ENCODE measurements around the gene SLC12A2. TPM values are rescaled to one million over a fixed set of nuclear protein-coding genes. Genes with fewer than 3 reads are reported as not detected.
A peak's percentile ranks its signal among the peaks of the same experiment; 100 is the strongest.

Gene SLC12A2
- total and polyA plus RNA-seq, 2 of the 4 experiments (the other 2 are of a cell fraction): 5.6 to 30.3 TPM

DNA sequence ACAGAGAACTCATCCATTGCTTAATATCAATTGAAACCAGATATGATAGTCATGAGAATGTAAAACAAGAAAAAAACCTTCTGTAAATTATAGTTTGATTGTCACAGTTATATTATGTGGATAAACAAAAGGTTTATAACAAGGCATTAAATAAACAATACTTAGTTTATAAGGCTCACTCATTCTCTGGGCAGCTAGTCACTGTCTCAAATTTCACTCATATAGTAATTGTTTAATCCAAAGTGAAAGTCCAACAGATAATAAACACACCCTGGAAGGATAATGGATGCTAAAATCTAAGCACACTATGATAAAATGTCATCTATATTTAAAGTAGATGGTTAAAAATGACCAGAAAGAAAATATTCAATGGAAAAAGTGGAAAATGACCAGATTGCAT is 30.8 kb upstream of the SLC12A2 start:
- ATAC-seq (ENCODE audit: low read depth): peak; percentile 49
- ChIA-PET POLR2A (ENCODE audit: unreplicated experiment) (no interaction called here), CTCF (interaction anchor here (0.5 kb wide), 1 partner anchor 709 kb away, joined by 3 read pairs; no protein-coding TSS in a partner anchor)
- Histone ChIP-seq H2BK5ac (ENCODE audit: low read depth, low read length, poor library complexity, severe bottlenecking) (no peak overlapping the region), H3K56ac (ENCODE audit: extremely low read depth, insufficient read depth, low read length) (no peak overlapping the region), H3K4ac (ENCODE audit: low read depth, low read length) (no peak overlapping the region; the same call in 1 of the 2 replicates), H3K27me3 (ENCODE audit: control insufficient read depth, insufficient read depth, low read length) (no peaks in the 10 kb centered on the region), H4K5ac (ENCODE audit: low read depth, low read length) (no peak overlapping the region), H2AFZ (replicated peaks; ENCODE audit: low read length, poor library complexity) (no peak overlapping the region), H3K9me1 (ENCODE audit: insufficient read depth, low read length) (no peaks in the 10 kb centered on the region), H3K23ac (ENCODE audit: low read depth, low read length) (no peak overlapping the region), H3K36me3 (ENCODE audit: control insufficient read depth, insufficient read depth, low read length) (peaks cover 1% of the 10 kb centered on the region; the same call in 1 of the 2 replicates), H2BK15ac (ENCODE audit: low read depth, low read length) (no peak overlapping the region), H2BK20ac (ENCODE audit: low read depth, low read length) (no peak overlapping the region), H2AK5ac (ENCODE audit: low read depth, low read length) (no peak overlapping the region), H3K18ac (ENCODE audit: low read depth, low read length) (no peak overlapping the region), H3K9me3 (ENCODE audit: control insufficient read depth, insufficient read depth, low read length) (no peaks in the 10 kb centered on the region), H2BK120ac (ENCODE audit: low read depth, low read length) (no peak overlapping the region), H3K9ac (ENCODE audit: low read depth, low read length) (no peak overlapping the region), H2AK9ac (replicated peaks; ENCODE audit: low read depth, low read length, poor library complexity) (no peak overlapping the region), H4K8ac (ENCODE audit: low read depth in 2 of 2, low read length in 2 of 2) (no peak overlapping the region), H4K91ac (ENCODE audit: insufficient read depth, low read depth, low read length) (no peak overlapping the region), H3K4me2 (ENCODE audit: low read depth, low read length) (no peak overlapping the region), H3K14ac (replicated peaks; ENCODE audit: low read depth, low read length) (no peak overlapping the region), H3K27ac (ENCODE audit: insufficient read depth, low read length) (no peak overlapping the region), H4K20me1 (ENCODE audit: insufficient read depth, low read length) (no peaks in the 10 kb centered on the region), H3K4me1 (ENCODE audit: control insufficient read depth, insufficient read depth, low read length) (peaks cover 4% of the 10 kb centered on the region), H3K79me1 (ENCODE audit: low read depth in 1 of 2, low read length in 2 of 2) (no peaks in the 10 kb centered on the region), H3K4me3 (ENCODE audit: insufficient read depth, low read depth, low read length) (no peak overlapping the region)
- intact Hi-C loops (cut with micrococcal nuclease): no loop called here
- TF ChIP-seq BHLHE40 (IDR thresholded peaks at IDR 0.05; ENCODE audit: low read depth, low read length) (no peak), NFE2L2 (IDR thresholded peaks at IDR 0.05; ENCODE audit: low read depth, low read length) (no peak), CEBPB (IDR thresholded peaks at IDR 0.05; ENCODE audit: low read depth, low read length) (no peak)
- in situ Hi-C loops (cut with MboI; ENCODE audit: low sequenced_read_pairs): no loop called here
- BruUV-seq (replicated peaks): no TSS peak
- DNase-seq: peak; percentile 35
- dilution Hi-C loops (cut with HindIII; ENCODE audit: low sequenced_read_pairs, unreplicated experiment): no loop called here

Measured in IMR-90 (cell line).